GM18909 (cell line): ENCODE data around the gene C14orf180.

ENCODE experiments used
- ATAC-seq: cut with Tn5 transposase; IDR thresholded peaks from one replicate; pipeline ENCODE4 v1.9.1; 2021; ENCODE audit warnings: mild to moderate bottlenecking; ENCODE audit not compliant: unreplicated experiment, poor library complexity

The C14orf180 gene

DNA sequence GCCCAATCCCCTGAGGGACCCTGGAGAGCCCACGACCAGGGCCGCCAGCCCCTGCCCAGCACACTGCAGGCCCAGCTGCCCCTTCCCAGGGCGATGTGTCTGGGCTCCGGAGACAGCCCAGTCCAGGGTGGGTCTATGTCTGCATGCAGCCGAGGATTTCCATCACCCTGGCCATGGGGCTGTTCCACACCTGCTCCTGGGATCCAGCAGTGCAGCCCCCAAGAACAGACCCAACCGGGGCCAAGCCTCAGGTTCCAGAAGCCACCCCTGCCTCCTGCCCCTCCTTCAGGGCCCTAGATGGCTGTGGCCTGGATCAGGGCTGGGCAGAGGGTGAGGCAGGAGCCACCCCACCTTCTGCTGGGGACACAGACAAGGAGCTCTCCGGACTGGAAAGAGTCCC, 11.5 kb downstream of the C14orf180 start:
- ATAC-seq: no peak

DNA sequence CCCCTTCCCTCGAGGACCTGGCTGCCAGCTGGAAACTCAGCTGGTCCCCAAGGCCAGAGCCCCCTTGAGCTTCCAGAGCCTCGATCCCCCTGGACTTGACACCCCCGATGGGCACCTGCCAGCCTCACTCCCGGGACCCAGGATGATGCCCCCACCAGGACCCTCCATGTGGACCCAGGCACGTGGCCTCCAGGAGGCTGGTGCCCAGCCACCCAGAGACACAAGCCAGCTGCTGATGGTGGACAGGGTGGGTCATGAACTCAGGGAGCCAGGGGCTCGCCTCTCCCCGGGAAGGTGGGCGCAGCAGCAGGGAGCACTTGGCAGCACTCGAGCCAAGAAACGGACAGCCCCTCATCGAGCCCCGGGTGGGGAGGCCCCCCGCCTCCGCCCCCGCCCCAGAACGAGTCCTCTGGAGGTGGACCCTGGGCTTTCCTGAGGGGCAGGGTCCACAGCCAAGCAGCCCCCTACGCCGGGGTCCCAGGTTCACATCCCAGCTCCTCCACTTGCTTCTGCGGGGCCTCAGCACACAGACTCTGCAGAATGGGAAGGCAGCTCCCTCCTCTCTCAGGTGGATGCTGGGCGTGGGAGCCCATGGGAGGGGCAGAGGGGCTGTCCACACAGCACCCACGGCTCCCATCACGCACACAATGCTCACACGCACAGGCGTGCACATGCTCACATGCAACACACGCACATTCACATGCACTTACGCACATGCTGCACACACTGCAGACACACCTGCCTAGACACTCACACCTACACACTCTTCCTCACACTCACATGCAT, 12.1 kb downstream of the C14orf180 start:
- no peak for ATAC-seq

DNA sequence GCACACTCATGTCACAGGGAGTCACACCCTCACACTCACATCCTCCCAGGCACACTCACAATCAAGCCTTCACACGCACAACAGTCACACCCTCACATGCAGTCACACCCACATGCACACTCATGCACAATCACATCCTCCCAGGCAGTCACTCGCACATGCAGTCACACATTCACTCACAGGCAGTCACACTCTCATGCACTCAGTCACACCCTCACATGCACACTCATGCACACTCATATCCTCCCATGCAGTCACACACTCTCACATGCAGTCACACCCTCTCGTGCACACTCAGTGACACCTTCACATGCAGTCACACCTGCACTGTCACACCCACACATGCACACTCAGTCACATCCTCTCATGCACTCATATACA, 12.7 kb downstream of the C14orf180 start:
- ATAC-seq: no peak

DNA sequence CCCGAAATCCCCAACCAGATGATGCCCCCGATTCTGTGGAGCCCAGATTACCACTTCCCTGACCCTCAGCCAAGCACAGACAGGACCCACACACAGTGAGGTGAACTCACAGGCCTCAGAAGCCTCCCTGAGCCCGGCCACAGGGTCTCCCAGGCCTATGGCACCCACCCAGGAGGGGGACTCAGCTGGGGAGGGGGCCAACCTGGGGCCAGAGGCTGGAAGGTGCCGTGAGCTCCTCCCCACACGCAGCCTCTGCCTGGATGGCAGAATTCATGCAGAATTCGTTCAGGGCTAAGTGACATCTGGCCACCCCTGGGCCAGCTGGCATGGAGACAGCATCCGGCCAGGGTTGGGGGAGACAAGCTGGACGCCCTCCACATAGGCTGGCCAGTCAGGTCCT, 13.2 kb downstream of the C14orf180 start:
- ATAC-seq: no peak

DNA sequence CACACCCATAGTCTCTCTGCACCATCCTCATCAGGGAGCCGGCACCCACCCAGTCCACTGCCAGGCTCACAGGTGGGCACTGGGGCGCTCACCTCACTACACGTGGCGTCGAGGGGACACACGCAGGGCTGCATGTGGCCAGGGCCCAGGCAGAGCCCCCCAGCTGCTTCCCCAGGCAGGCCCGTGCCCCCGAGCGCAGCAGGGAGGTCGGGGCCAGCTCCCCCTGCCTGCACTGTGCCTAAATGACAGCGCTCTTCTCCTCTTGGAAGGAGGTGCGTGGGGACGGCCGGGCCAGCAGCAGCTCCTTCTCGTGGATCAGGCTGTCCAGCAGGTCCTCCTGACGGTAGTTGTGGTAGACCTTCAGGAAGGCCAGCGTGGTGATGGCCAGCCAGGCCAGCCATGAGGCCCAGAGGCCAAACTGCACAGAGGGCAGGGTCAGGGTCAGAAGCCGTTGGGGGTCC, 13.7 kb downstream of the C14orf180 start:
- ATAC-seq: no peak

DNA sequence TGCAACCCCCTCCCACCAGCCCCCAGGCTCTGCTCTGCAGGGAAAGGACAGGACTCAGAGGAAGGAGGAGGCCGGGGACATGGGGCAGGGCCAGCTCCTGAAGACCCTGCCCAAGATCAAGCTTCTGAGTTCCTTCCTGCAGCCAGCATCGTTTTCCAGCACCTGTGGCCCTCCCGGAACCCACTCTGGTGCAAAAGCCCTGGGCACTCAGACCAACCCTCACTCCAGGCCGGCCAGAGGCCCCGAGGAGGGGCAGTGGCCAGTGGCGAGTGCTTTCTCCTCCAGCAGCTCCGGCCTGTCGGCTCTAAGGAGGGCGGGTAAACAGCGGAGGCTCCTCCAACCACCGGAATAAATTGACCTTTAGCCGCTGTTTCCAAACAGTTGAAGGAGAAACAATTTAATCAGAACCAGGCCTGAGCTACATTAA, 14.2 kb downstream of the C14orf180 start:
- ATAC-seq: no peak

DNA sequence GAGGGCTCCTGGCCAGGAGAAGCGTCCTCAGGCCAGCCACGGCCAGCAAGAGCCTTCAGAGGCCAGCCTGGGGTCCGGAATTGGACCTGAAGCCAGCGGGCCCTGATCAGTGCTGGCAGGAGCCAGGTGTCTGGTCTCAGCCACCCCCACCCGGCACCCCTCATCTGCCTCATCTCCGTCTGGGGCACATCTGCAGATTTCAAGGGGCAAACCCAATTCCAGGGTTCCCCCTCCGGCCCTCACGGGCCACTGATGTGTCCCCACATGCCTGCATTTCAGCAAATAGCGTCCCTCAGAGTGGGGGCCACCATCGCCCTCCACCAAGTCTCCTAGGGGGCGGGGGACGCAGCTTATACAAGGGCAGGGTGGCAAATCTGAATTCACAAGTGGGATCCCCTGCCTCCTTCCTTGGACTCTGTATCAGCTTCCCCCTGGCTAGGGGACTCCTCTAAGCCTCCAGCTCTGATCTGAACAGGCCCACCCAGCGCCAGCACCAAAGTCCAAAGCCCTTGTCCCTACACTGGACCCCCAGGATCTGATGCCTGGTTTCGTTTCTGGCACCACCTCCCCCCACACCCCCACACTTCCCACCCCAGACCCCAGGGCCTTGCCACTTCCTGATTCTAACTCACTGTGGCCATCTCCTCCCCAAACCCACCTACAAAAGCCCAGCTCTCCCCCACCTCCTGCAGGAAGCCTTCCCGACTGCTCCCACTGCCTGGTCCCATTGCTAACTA, 14.9 kb downstream of the C14orf180 start:
- ATAC-seq: no peak

DNA sequence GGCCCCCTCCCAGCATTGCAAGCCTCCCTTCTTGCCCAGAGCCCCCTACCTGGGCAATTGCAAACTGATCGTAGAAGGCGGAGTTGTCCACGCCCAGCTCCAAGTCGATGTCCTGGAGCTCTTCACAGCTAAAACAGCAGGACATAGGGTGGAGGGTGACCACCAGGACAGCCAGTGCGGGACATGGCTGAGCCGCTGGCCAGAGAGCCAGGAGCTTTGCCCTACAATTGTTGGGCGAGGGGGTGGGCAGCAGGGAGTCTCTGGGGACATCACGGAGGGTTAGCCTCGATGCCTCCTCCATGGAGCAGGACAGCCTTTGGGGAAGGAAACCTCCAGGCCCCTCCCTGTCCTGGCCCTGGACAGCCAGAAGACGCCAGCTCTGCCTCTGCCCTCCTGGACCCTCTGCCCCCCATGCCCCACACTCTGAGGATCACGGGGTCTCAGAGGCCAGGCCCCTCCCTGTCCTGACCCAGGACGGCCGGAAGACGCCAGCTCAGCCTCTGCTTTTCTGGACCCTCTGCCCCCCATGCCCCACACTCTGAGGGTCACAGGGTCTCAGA, 15.6 kb downstream of the C14orf180 start:
- ATAC-seq: no peak

DNA sequence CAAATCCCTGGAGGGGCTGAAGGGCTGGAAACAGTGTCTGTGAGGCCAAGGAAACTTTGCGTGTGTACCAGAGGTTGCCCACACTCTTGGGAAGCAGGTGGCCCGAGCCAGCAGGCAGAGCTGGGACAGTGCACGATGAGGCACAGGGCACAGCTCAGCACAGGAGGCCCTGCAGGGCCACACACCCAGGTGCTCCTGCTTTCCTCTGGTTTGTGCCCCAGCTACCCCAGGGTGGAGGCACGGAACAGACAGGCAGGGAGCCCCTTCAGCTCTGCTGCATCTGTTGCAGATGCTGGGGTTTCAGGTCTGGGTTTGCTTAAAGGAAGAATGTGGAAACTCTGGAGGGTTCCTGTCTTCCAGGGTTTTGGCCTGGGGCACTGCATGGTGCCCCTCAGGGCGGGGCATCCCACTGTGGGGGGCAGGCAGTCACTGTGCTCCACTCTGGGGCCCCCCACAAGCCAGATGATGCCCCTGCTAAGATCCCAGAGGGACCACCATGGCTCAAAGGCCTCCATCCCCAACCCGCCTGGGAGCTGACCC, 16.4 kb downstream of the C14orf180 start:
- ATAC-seq: no peak

DNA sequence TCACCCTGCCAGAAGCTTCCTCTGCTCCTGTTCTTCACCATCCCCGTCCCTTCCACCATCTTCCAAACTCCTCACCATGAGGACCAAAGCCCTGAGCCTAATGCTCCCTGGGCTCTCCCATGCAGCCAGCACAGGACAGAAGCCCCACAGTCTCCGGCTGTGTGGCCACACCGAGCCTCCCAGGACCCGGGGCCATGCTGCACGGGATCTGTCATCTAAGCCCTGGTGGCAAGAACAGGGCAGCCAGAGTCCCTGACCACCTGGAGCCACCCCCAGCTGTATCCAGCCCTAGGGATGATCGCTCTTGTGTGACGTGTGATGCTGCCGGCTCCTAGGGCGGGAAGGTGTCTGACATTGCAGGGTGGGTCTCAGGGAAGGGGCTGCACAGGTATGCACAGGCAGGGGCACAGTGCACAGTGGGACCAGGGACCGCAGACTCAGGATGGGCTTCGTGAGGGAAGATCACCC, 16.9 kb downstream of the C14orf180 start:
- no peak for ATAC-seq

DNA sequence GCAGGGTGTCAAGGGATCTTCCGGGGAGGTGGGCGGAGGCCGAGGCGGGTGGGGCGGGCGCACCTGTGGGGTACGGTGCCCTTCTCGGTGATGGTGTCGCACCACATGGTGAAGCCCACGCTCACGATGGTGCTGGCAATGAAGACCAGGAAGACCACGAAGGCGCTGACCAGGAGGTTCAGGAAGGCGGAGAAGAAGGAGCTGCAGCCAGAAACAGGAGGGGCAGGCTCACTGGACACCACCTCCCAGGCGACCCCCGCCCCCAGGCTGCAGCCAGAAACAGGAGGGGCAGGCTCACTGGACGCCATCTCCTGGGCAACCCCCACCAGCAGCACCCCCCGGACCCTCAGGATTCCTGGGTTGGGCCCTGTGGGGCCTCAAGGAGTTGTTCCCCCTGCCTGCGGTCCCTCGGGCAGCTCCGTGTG, 17.4 kb downstream of the C14orf180 start:
- ATAC-seq: no peak

DNA sequence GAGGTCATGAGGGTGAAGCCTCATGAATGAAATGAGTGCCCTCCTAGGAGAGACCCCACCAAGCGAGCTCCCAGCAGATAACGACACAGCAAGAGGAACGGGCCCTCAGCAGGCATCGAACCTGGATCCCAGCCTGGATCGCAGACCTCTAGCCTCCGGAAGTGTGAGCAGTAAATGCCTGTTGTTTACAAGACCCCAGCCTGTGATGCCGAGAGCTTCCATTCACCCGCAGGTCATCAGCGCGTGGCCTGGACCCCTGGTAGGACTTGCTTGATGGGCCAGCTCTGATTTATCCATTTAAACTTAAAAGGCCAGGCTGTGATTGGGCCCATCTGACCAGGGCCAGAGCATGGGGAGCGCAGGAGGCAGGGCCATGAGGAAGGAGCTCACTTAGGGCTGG, 18.0 kb downstream of the C14orf180 start:
- ATAC-seq: no peak

DNA sequence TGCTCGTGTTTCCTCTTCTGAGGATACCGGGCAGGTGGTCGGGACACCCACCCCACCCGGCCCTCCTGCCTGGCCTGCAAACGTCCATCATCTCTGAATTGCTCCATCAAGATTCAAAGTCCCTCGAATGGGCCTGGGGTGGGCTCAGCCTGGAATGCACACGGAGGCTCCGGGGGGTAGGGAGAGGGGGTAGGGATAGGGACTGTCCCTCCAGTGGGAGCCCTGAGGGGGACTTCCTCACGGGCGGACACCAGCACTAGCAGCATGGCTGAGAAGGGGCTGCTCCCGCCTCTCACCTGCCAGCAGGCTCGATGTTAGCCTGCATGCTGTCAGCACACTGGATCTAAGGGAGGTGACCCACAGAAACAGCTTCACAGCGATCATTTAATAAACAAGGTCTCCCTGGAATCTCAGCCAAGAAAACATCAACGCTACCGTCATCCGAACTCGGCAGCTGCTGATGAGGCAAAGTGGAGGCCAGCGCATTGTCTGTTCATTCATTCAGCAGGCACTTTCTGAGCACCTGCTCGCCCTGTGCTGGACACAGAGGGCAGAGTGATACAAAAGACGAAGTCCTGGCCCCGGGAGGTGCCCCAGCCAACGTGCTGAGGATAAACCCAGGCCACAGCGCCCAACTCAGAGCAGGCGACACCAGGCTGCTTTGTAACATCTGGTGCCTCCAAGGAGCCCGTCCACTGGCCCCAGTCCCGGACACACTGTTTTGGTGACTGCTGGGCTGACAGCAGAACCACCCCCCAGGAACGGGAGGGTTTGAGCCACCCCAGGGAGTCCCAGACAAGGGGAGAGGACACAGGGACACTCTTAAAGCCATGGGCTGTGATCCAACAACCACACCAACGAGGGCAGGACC, 18.7 kb downstream of the C14orf180 start:
- no peak for ATAC-seq

DNA sequence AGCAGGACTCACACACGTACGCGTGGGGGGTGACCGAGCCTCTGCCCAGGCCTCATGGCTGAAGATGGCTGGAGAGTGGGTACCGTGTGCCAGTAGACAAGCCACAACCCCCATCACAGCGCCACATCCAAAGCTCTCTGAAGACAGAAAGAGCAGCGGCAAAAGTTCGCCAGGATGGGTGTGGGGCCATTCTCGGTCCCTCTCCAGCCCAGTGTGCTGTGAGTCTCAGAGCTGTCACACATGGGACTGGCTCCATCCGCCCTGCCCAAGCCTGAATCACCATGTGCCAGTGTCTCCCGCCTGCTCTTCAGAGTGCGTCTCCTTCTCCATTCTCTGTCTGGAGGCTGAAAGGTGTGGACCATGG, 19.3 kb downstream of the C14orf180 start:
- no peak for ATAC-seq

DNA sequence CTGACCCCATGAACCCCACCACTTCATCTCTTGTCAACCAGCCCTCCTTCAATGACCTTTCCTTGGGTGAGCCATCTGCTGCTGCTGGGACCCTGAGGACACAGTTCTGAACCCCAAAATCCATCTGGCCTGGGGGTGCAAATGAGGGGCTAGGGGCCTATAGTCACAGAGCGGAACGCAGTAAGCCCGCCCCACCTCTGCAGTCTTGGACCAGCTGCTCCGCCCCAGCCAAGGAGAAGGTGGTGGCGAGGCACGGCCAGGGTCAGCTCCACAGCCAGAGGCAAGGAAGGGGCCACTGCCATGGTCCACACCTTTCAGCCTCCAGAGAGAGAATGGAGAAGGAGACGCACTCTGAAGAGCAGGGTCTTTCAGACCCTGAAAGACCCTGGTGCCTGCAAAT, 19.9 kb downstream of the C14orf180 start:
- ATAC-seq: no peak

DNA sequence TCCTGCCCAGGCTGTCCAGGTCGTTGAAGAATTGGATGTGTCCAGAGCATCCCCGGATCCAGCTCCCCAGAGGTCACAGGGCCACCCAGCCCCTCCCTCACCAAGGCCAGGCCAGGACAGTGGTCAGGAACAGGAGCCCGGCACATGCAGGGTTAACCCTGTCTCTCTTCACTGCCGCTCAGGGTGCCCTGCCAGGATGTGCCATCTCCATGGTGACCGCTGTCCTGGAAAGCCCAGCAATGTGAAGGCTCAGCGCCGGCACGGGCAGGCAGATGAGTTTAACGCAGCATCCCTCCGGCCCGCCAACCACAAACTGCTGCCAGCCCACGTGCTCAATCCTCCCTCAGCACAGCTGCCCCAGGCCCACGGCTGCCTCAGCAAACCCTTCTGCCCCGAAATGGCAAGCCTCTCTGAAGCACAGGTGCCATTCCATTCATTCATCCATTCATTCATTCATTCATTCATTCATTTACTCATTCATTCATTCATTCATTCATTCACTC, 20.6 kb downstream of the C14orf180 start:
- ATAC-seq: no peak

DNA sequence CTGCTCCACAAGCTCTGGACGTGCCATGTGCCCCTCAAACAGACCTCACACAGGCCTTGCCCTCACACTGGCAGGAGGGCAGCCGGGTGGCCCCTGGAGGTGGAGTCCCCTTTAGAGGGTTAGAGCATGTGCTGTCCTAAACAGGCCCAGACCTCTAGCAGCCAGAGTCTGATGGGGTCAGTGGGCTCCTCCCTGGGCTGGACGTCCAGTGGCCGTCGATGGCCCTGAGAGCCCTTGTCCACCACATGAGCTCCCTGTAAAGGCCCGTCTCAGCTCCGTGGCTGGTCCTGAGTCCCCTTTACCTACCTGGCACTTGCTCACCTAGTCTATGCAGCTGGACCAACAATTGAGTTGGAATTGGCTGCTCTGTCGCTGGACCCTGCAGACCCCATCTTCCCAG, 21.2 kb downstream of the C14orf180 start:
- no peak for ATAC-seq

DNA sequence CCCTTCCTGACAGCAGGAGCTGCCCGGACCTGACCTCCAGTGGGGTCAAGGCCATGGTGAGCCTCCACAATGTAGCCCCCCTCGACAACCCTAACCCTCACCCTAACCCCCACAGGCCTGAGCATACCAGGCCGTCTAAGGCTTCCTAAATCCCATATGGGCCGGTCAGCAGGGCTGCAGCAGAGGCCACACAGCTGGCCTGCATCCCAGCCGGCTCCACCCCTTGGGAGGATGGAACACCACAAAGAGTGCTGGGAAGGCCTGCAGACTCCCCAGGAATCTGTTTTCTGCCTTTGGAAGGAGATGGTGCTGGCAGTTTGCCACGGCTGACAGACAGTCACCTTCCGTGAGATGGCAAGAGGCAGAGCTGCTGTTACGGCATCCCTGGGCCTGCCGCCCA, 22.2 kb downstream of the C14orf180 start:
- no peak for ATAC-seq

DNA sequence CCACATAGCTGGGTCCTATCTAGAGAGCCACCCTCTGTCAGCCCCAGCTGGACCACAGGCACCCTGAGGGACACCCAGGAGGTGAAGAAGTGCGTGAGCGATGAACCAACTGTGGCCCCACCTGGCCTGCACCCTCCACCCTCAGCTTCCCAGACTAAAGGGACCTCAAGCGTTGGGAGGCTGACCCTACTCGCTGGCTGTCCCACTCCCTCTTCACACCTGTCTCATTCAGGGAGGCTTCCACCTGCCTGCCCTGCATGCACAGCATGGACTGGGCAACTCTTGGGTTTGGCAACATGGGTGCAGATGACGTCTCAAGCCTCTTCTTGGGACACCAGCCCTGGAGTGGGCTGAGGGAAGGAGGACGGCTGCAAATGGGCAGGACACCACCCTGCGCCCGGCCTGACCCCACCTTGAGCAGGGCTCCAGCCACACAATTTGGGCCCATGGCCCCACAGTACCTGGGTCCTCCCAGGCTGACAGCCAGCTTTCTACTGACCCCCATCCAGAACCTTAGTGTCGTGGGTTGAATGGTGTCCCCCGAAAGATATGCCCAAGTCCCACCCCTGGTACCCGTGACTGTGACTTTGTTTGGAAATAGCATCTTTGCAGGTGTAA, 22.9 kb downstream of the C14orf180 start:
- ATAC-seq: no peak

DNA sequence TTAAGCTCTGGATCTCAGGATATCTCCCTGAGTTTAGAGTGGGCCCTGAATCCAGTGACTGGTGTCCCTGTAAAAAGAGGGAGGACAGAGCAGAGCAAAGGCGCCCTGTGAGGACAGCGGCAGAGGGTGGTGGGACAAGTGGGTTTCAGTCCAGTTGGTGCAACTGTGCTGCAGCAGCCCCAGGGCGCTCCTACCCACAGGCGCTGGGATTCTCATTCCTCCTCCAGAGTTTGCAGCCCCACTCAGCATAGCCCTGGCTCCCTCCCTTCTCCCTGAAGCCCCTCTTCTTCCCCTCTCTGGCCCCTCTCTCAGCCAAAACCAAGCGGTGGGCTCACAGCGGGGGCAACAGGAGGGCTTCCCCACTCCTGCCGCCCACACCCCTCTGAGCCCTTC, 23.4 kb downstream of the C14orf180 start:
- ATAC-seq: no peak
